HEK293 (cell line): Measurements from ENCODE around the gene GFOD1.

Source experiments
- CTCF ChIP-seq: fragments of 450-650 bp; formaldehyde crosslinking; IDR thresholded peaks from 2 replicates; pipeline ENCODE4 v1.5.1; 2016; ENCODE audit warnings: missing biosample characterization, missing genetic modification characterization
- IKZF3 ChIP-seq: fragments of 450-650 bp; IDR thresholded peaks from 2 replicates; pipeline ENCODE4 v1.5.0; 2018; ENCODE audit warnings: missing biosample characterization, mild to moderate bottlenecking, missing genetic modification characterization, moderate library complexity

DNA sequence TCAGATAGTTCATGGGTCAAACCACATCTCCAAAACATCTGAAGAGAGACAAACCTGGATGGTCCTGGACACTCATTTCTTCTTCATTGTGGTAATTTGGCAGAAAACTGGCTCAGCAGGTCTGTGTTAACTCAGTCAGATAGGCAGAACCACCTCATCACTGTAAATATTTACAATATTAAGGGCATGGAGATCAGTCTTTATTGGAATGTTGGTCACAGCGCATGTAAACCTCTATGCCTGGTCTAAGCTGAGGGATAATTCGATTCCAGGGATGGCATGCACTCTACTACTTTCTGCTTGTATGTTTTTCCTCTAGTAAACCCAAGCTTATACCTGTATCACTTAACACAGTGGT lies 155.1 kb downstream of the GFOD1 start:
- no peak for TF ChIP-seq CTCF
- TF ChIP-seq IKZF3: no peak
